ENCODE measurements around the gene GAL. TPM values are rescaled to one million over a fixed set of nuclear protein-coding genes. Genes with fewer than 3 reads are reported as not detected.
"Not testable (repeated sequence)": the region's sequence is repeated elsewhere in the genome, so short reads cannot be mapped to it uniquely, and the experiment has no call there.

GAL gene
- total RNA-seq = 1 to 10 TPM; 7.2 to 8.4 TPM

GRCh38 chr11:68684385-68685356 is at the start of gene GAL:
TSS of gene GAL (plus strand) at chr11:68684544. CDS start at chr11:68684924, 380 bp downstream.
- peaks cover 4% of the 10 kb centered on the region for H3K4me1 Mint-ChIP-seq
- H3K9me3 Mint-ChIP-seq = no peaks in the 10 kb centered on the region
- H3K36me3 Mint-ChIP-seq = no peaks in the 10 kb centered on the region
- H3K27ac Mint-ChIP-seq = no peak within 1 kb of the TSS
- H3K27me3 Mint-ChIP-seq = peaks cover 46% of the 10 kb centered on the region
- peak; percentile 43 for DNase-seq
- H3K4me3 Mint-ChIP-seq = peak within 1 kb of the TSS; percentile 53

- H3K4me1 Mint-ChIP-seq, H3K27ac Mint-ChIP-seq, H3K9me3 Mint-ChIP-seq, H3K27me3 Mint-ChIP-seq, DNase-seq, H3K36me3 Mint-ChIP-seq, H3K4me3 Mint-ChIP-seq: not testable (repeated sequence)
These were observed 49.7 kb upstream of the GAL start for GRCh38 chr11:68634606-68635005.

- H3K27ac Mint-ChIP-seq, DNase-seq, H3K4me3 Mint-ChIP-seq, H3K9me3 Mint-ChIP-seq, H3K4me1 Mint-ChIP-seq, H3K27me3 Mint-ChIP-seq, H3K36me3 Mint-ChIP-seq: not testable (repeated sequence)
These were observed 49.2 kb upstream of the GAL start for GRCh38 chr11:68635172-68635571.

GRCh38 chr11:68635883-68636282 is 48.5 kb upstream of the GAL start:
- H3K4me1 Mint-ChIP-seq, H3K4me3 Mint-ChIP-seq, H3K27ac Mint-ChIP-seq, H3K27me3 Mint-ChIP-seq, DNase-seq, H3K9me3 Mint-ChIP-seq, H3K36me3 Mint-ChIP-seq: not testable (repeated sequence)

GRCh38 chr11:68639322-68639721 is 45.0 kb upstream of the GAL start:
- H3K27ac Mint-ChIP-seq, H3K4me1 Mint-ChIP-seq, H3K27me3 Mint-ChIP-seq, DNase-seq, H3K9me3 Mint-ChIP-seq, H3K4me3 Mint-ChIP-seq, H3K36me3 Mint-ChIP-seq: not testable (repeated sequence)

- peaks cover 7% of the 10 kb centered on the region for H3K9me3 Mint-ChIP-seq
These were observed 42.5 kb upstream of the GAL start for GRCh38 chr11:68641880-68642279.

GRCh38 chr11:68643585-68643984 is 40.8 kb upstream of the GAL start:
- Mint-ChIP-seq H3K27me3 (peaks cover 3% of the 10 kb centered on the region), H3K9me3 (peaks cover 12% of the 10 kb centered on the region), H3K4me1 (no peaks in the 10 kb centered on the region), H3K36me3 (no peaks in the 10 kb centered on the region), H3K4me3 (no peak overlapping the region), H3K27ac (no peak overlapping the region)
- no peak for DNase-seq

More at GRCh38 chr11:68641880-68642279, 42.5 kb upstream of the GAL start:
- H3K27me3 Mint-ChIP-seq = peaks cover 3% of the 10 kb centered on the region
- H3K27ac Mint-ChIP-seq = no peak overlapping the region
- no peak overlapping the region for H3K4me3 Mint-ChIP-seq
- H3K4me1 Mint-ChIP-seq = no peaks in the 10 kb centered on the region
- no peak for DNase-seq
- H3K36me3 Mint-ChIP-seq = no peaks in the 10 kb centered on the region

- H3K36me3 Mint-ChIP-seq = no peaks in the 10 kb centered on the region
- H3K27me3 Mint-ChIP-seq = peaks cover 12% of the 10 kb centered on the region
- DNase-seq = no peak
- no peaks in the 10 kb centered on the region for H3K4me1 Mint-ChIP-seq
- H3K4me3 Mint-ChIP-seq = no peak overlapping the region
- peaks cover 12% of the 10 kb centered on the region for H3K9me3 Mint-ChIP-seq
- H3K27ac Mint-ChIP-seq = no peak overlapping the region
These were observed 37.5 kb upstream of the GAL start for GRCh38 chr11:68646832-68647231.

- no peak for DNase-seq
- no peak overlapping the region for H3K27ac Mint-ChIP-seq
- H3K36me3 Mint-ChIP-seq = no peaks in the 10 kb centered on the region
- H3K4me1 Mint-ChIP-seq = no peaks in the 10 kb centered on the region
- H3K27me3 Mint-ChIP-seq = peaks cover 9% of the 10 kb centered on the region
- no peak overlapping the region for H3K4me3 Mint-ChIP-seq
- peaks cover 12% of the 10 kb centered on the region for H3K9me3 Mint-ChIP-seq
These were observed 34.3 kb upstream of the GAL start for GRCh38 chr11:68649851-68650555.

GRCh38 chr11:68650801-68651200 is 33.5 kb upstream of the GAL start:
- H3K9me3 Mint-ChIP-seq = peaks cover 12% of the 10 kb centered on the region
- no peak overlapping the region for H3K4me3 Mint-ChIP-seq
- no peak overlapping the region for H3K27ac Mint-ChIP-seq

GRCh38 chr11:68651208-68651984 is 32.9 kb upstream of the GAL start:
- H3K4me3 Mint-ChIP-seq = no peak overlapping the region
- H3K4me1 Mint-ChIP-seq = no peaks in the 10 kb centered on the region
- H3K9me3 Mint-ChIP-seq = peaks cover 8% of the 10 kb centered on the region

More at GRCh38 chr11:68650801-68651200, 33.5 kb upstream of the GAL start:
- DNase-seq = no peak
- Mint-ChIP-seq H3K27me3 (peaks cover 9% of the 10 kb centered on the region), H3K4me1 (no peaks in the 10 kb centered on the region), H3K36me3 (no peaks in the 10 kb centered on the region)

GRCh38 chr11:68651985-68652682 is 32.2 kb upstream of the GAL start:
- Mint-ChIP-seq H3K27ac (no peak overlapping the region), H3K4me1 (no peaks in the 10 kb centered on the region), H3K4me3 (no peak overlapping the region), H3K36me3 (no peaks in the 10 kb centered on the region), H3K27me3 (peaks cover 9% of the 10 kb centered on the region), H3K9me3 (peaks cover 5% of the 10 kb centered on the region)
- DNase-seq = no peak

More at GRCh38 chr11:68651208-68651984, 32.9 kb upstream of the GAL start:
- DNase-seq = no peak
- Mint-ChIP-seq H3K36me3 (no peaks in the 10 kb centered on the region), H3K27me3 (peaks cover 9% of the 10 kb centered on the region), H3K27ac (no peak overlapping the region)

- Mint-ChIP-seq H3K4me1 (no peaks in the 10 kb centered on the region), H3K36me3 (no peaks in the 10 kb centered on the region), H3K4me3 (no peak overlapping the region), H3K27ac (no peak overlapping the region), H3K9me3 (no peaks in the 10 kb centered on the region), H3K27me3 (peaks cover 9% of the 10 kb centered on the region)
- DNase-seq = no peak
These were observed 31.6 kb upstream of the GAL start for GRCh38 chr11:68652683-68653156.
